Activated CD4-positive, alpha-beta T cell treated with anti-CD3 and anti-CD28 coated beads for 36 hours (primary cell): Measurements from ENCODE around the gene OR10V1. TPM values are rescaled to one million over a fixed set of nuclear protein-coding genes. Genes with fewer than 3 reads are reported as not detected.
A peak's percentile ranks its signal among the peaks of the same experiment; 100 is the strongest.

Experiments
- ATAC-seq: fragments of 200-7000 bp; cut with Tn5 transposase; one replicate; pipeline ENCODE4 v1.10.0; 2021; ENCODE audit warnings: mild to moderate bottlenecking, moderate library complexity
- CTCF ChIA-PET: fragments of 350-600 bp; sonication (Branson Sonifier 250); formaldehyde crosslinking; loops from one replicate; lab custom pipeline; 2021; ENCODE audit warnings: antibody characterized with exemption; lab: Charles Lee
- POLR2A ChIA-PET: fragments of 350-600 bp; sonication (Branson Sonifier 250); formaldehyde crosslinking; loops from one replicate; lab custom pipeline; 2021; ENCODE audit warnings: antibody characterized with exemption, inconsistent platforms; lab: Charles Lee
- DNase-seq: peaks from one replicate; pipeline ENCODE4 v3.0.0-alpha.2; 2020
- H3K27ac Mint-ChIP-seq: one replicate; pipeline ENCODE4 v1.8.0; 2021; ENCODE audit warnings: mixed read lengths
- H3K27me3 Mint-ChIP-seq: one replicate; pipeline ENCODE4 v1.8.0; 2021; ENCODE audit warnings: mixed read lengths
- H3K36me3 Mint-ChIP-seq: one replicate; pipeline ENCODE4 v1.8.0; 2021; ENCODE audit warnings: low read depth, mixed read lengths
- H3K4me1 Mint-ChIP-seq: one replicate; pipeline ENCODE4 v1.8.0; 2021; ENCODE audit warnings: mixed read lengths
- H3K4me3 Mint-ChIP-seq: one replicate; pipeline ENCODE4 v1.8.0; 2021; ENCODE audit warnings: mild to moderate bottlenecking, moderate library complexity, mixed read lengths
- H3K9me3 Mint-ChIP-seq: one replicate; pipeline ENCODE4 v1.8.0; 2021; ENCODE audit warnings: low read depth, mixed read lengths
- intact Hi-C, 2 experiments: fragments of 100-400 bp; cut with DNase I in 1 of 2; cut with micrococcal nuclease in 1 of 2; formaldehyde crosslinking; loops; one replicate each; pipeline versions ENCODE4 v1.14.2 to v1.15.1; 2022 to 2024; cut with DNase I, micrococcal nuclease
- total RNA-seq, 2 experiments: library from RNA; stranded (reverse); gene quantifications; one replicate each; pipeline ENCODE4 v1.2.3, GENCODE V29; 2021

OR10V1 gene
- total RNA-seq, 2 experiments from 2014 or later = not detected

- POLR2A ChIA-PET = no interaction called here
- no peaks in the 10 kb centered on the region for H3K36me3 Mint-ChIP-seq
- ATAC-seq (peak; percentile 79), DNase-seq (peak; percentile 92)
- intact Hi-C loops = loop anchor here (1.0 to 10.0 kb wide), 11 partner anchors 23 to 498 kb away; partner anchors contain the start of genes PATL1 (in 2 of the 2) and MRPL16 (in 1 of the 2)
- peak overlapping the region; percentile 84 for H3K4me3 Mint-ChIP-seq
- H3K27me3 Mint-ChIP-seq = peaks cover 6% of the 10 kb centered on the region
- CTCF ChIA-PET = interaction anchor here (0.6 to 6.4 kb wide), 20 partner anchors 9 to 321 kb away, joined by 3 to 73 read pairs (median 4); partner anchors contain the start of genes MRPL16 and PATL1
- H3K27ac Mint-ChIP-seq = peak overlapping the region; percentile 53
- H3K4me1 Mint-ChIP-seq = peaks cover 15% of the 10 kb centered on the region
- no peaks in the 10 kb centered on the region for H3K9me3 Mint-ChIP-seq
Measured at GRCh38 chr11:59753650-59754493, 40.2 kb upstream of the OR10V1 start.

DNA sequence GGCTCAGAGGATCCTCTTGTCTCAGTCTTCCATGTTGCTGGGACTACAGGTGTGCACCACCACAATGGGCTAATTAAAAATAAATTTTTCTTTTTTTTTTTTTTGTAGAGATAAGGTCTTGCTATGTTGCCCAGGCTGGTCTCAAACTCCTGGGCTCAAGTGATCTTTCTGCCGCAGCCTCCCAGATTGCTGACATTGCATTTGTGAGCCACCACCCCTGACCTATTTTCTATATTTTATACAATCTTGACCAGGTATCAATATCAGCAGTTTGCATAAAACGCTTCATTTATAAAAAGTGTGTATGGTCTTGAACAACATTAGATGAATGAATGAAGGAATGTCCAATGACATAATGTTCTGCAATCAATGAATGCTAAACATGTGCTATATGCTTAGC is 32.5 kb upstream of the OR10V1 start:
- H3K9me3 Mint-ChIP-seq = no peaks in the 10 kb centered on the region
- CTCF ChIA-PET = interaction anchor here (0.8 to 2.2 kb wide), 3 partner anchors 8 to 56 kb away, joined by 3 to 6 read pairs (median 4); no protein-coding TSS in a partner anchor

DNA sequence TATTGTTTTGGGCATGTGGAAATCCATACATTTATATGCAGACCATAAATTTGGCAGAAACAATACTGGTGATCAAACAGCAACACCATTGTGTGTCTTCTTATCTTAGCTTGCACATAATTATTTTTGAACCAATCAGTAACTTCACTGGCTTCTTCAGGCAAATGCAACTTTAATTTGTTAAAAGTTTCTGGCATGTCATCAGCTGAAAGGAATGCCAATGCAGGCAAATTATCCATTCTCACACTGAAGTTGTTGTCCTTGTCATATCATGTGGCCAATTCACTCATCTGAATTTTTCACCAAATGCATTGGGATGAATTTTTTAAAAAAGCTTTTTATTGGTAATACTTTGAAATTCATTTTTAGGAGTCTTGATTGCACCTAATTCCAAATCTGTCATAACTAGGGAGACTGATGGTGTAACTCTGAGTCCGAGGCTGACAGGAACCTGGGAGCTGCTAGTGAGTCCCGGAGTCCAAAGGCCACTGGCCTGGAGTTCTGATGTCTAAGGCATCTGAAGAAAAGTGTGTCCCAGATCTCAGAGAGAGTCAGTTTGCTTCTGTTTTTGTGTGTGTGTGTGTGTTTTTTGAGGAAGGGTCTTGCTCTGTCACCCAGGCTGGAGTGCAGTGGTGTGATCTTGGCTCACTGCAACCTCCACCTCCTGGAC is 17.4 kb upstream of the OR10V1 start:
- H3K27ac Mint-ChIP-seq = no peak overlapping the region
- no peaks in the 10 kb centered on the region for H3K36me3 Mint-ChIP-seq
- H3K4me1 Mint-ChIP-seq = peaks cover 3% of the 10 kb centered on the region
- intact Hi-C loops = no loop called here
- H3K9me3 Mint-ChIP-seq = peaks cover 2% of the 10 kb centered on the region
- ATAC-seq (no peak), DNase-seq (no peak)
- ChIA-PET POLR2A (no interaction called here), CTCF (interaction anchor here (0.7 kb wide), 1 partner anchor 13 kb away, joined by 4 read pairs; no protein-coding TSS in a partner anchor)
- no peak overlapping the region for H3K4me3 Mint-ChIP-seq
- H3K27me3 Mint-ChIP-seq = peaks cover 2% of the 10 kb centered on the region

More for the DNA sequence above, 32.5 kb upstream of the OR10V1 start:
- ATAC-seq (no peak), DNase-seq (no peak)
- H3K36me3 Mint-ChIP-seq = no peaks in the 10 kb centered on the region
- intact Hi-C loops = no loop called here
- peaks cover 25% of the 10 kb centered on the region for H3K27me3 Mint-ChIP-seq
- POLR2A ChIA-PET = no interaction called here
- H3K4me3 Mint-ChIP-seq = no peak overlapping the region
- H3K4me1 Mint-ChIP-seq = no peaks in the 10 kb centered on the region
- H3K27ac Mint-ChIP-seq = no peak overlapping the region

- intact Hi-C loops = no loop called here
- no peak overlapping the region for H3K4me3 Mint-ChIP-seq
Measured at GRCh38 chr11:59729834-59730233, 16.2 kb upstream of the OR10V1 start.

GRCh38 chr11:59728913-59729312 is 15.3 kb upstream of the OR10V1 start:
- ChIA-PET POLR2A (no interaction called here), CTCF (interaction anchor here (0.7 kb wide), 1 partner anchor 159 kb away, joined by 3 read pairs; no protein-coding TSS in a partner anchor)
- peak; percentile 60 for ATAC-seq
- Mint-ChIP-seq H3K27me3 (peaks cover 3% of the 10 kb centered on the region), H3K9me3 (peaks cover 2% of the 10 kb centered on the region), H3K27ac (no peak overlapping the region), H3K4me3 (no peak overlapping the region), H3K4me1 (peaks cover 3% of the 10 kb centered on the region), H3K36me3 (no peaks in the 10 kb centered on the region)
- intact Hi-C loops = no loop called here
- peak; percentile 20 for DNase-seq

More at GRCh38 chr11:59729834-59730233, 16.2 kb upstream of the OR10V1 start:
- ATAC-seq (no peak), DNase-seq (no peak)
- ChIA-PET CTCF (interaction anchor here (1.1 kb wide), 1 partner anchor 25 kb away, joined by 4 read pairs; no protein-coding TSS in a partner anchor), POLR2A (no interaction called here)
- no peak overlapping the region for H3K27ac Mint-ChIP-seq
- H3K9me3 Mint-ChIP-seq = peaks cover 2% of the 10 kb centered on the region
- peaks cover 2% of the 10 kb centered on the region for H3K27me3 Mint-ChIP-seq
- no peaks in the 10 kb centered on the region for H3K36me3 Mint-ChIP-seq
- H3K4me1 Mint-ChIP-seq = peaks cover 3% of the 10 kb centered on the region

DNA sequence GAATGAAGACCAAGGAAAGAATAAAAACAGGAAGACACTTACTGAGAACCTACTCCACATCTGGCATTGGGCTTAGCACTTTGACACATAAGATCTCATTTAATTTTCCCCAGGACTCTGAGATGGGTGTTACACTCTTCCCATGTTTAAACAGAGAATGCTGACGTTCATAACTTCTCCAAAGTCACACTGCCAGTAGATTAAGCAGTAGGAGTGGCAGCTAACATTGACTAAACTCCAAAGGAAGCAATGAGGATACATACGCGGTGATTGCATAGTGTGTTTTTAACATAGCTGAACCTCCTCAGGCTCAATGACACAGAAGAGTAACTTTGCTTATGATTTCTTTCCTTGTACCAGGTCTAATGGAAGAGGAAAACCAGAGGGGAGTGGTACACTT is 14.5 kb upstream of the OR10V1 start:
- H3K27ac Mint-ChIP-seq = no peak overlapping the region
- H3K36me3 Mint-ChIP-seq = no peaks in the 10 kb centered on the region
- H3K4me1 Mint-ChIP-seq = peaks cover 3% of the 10 kb centered on the region
- peaks cover 4% of the 10 kb centered on the region for H3K27me3 Mint-ChIP-seq
- POLR2A ChIA-PET = no interaction called here
- CTCF ChIA-PET = no interaction called here
- H3K9me3 Mint-ChIP-seq = peaks cover 2% of the 10 kb centered on the region
- intact Hi-C loops = no loop called here
- H3K4me3 Mint-ChIP-seq = no peak overlapping the region
- ATAC-seq = no peak
- no peak for DNase-seq

GRCh38 chr11:59727426-59727825 is 13.8 kb upstream of the OR10V1 start:
- intact Hi-C loops = no loop called here
- ATAC-seq (no peak), DNase-seq (no peak)
- ChIA-PET POLR2A (no interaction called here), CTCF (interaction anchor here (0.6 to 0.7 kb wide), 2 partner anchors 527 to 1527 kb away, joined by 3 read pairs; no protein-coding TSS in a partner anchor)
- H3K4me1 Mint-ChIP-seq = peaks cover 3% of the 10 kb centered on the region
- H3K27ac Mint-ChIP-seq = no peak overlapping the region
- peaks cover 2% of the 10 kb centered on the region for H3K9me3 Mint-ChIP-seq
- H3K4me3 Mint-ChIP-seq = no peak overlapping the region
- peaks cover 5% of the 10 kb centered on the region for H3K27me3 Mint-ChIP-seq
- H3K36me3 Mint-ChIP-seq = no peaks in the 10 kb centered on the region

DNA sequence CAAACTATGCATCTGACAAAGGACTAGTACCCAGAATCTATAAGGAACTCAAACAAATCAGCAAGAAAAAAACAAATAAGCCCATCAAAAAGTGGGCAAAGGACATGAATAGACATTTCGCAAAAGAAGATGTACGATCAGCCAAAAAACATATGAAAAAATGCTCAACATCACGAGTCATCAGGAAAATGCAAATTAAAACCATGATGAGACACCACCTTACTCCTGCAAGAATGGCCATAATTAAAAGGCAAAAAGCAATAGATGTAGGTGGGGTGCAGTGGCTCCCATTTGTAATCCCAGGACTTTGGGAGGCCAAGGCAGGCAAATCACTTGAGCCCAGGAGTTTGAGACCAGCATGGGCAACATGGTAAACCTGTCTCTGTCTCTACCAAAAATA is 10.4 kb upstream of the OR10V1 start:
- intact Hi-C loops = no loop called here
- Mint-ChIP-seq H3K9me3 (peaks cover 2% of the 10 kb centered on the region), H3K36me3 (no peaks in the 10 kb centered on the region), H3K27ac (no peak overlapping the region), H3K27me3 (peaks cover 11% of the 10 kb centered on the region), H3K4me3 (no peak overlapping the region), H3K4me1 (peaks cover 2% of the 10 kb centered on the region)
- no peak for ATAC-seq
- ChIA-PET POLR2A (interaction anchor here (0.6 kb wide), 1 partner anchor 76 kb away, joined by 3 read pairs; no protein-coding TSS in a partner anchor), CTCF (no interaction called here)
- no peak for DNase-seq

GRCh38 chr11:59719556-59719955 is 5.9 kb upstream of the OR10V1 start:
- CTCF ChIA-PET = no interaction called here

GRCh38 chr11:59716051-59716450 is 2.4 kb upstream of the OR10V1 start:
- Mint-ChIP-seq H3K27me3 (peaks cover 24% of the 10 kb centered on the region), H3K36me3 (no peaks in the 10 kb centered on the region), H3K4me3 (no peak overlapping the region), H3K27ac (no peak overlapping the region), H3K4me1 (no peaks in the 10 kb centered on the region), H3K9me3 (no peaks in the 10 kb centered on the region)
- DNase-seq (no peak), ATAC-seq (no peak)
- intact Hi-C loops = no loop called here
- ChIA-PET CTCF (no interaction called here), POLR2A (no interaction called here)

More at GRCh38 chr11:59719556-59719955, 5.9 kb upstream of the OR10V1 start:
- Mint-ChIP-seq H3K27ac (no peak overlapping the region), H3K4me3 (no peak overlapping the region), H3K27me3 (peaks cover 25% of the 10 kb centered on the region), H3K9me3 (no peaks in the 10 kb centered on the region), H3K4me1 (no peaks in the 10 kb centered on the region), H3K36me3 (no peaks in the 10 kb centered on the region)
- POLR2A ChIA-PET = no interaction called here
- intact Hi-C loops = no loop called here
- DNase-seq = no peak
- ATAC-seq = no peak

GRCh38 chr11:59710136-59710847 is 3.4 kb downstream of the OR10V1 start:
- H3K27me3 Mint-ChIP-seq = peaks cover 13% of the 10 kb centered on the region
- no peaks in the 10 kb centered on the region for H3K4me1 Mint-ChIP-seq
- no peaks in the 10 kb centered on the region for H3K9me3 Mint-ChIP-seq
- POLR2A ChIA-PET = no interaction called here
- CTCF ChIA-PET = interaction anchor here (0.6 kb wide), 1 partner anchor 63 kb away, joined by 3 read pairs; no protein-coding TSS in a partner anchor
- ATAC-seq = no peak
- H3K36me3 Mint-ChIP-seq = no peaks in the 10 kb centered on the region
- DNase-seq = no peak
- intact Hi-C loops = no loop called here
- no peak overlapping the region for H3K27ac Mint-ChIP-seq
- H3K4me3 Mint-ChIP-seq = no peak overlapping the region
